ENCODE measurements around the gene TENT5C. TPM values are rescaled to one million over a fixed set of nuclear protein-coding genes. Genes with fewer than 3 reads are reported as not detected.
A peak's percentile ranks its signal among the peaks of the same experiment; 100 is the strongest.

TENT5C gene
- total RNA-seq, 1 experiment from 2014 or later, result 1.4 TPM

GRCh38 chr1:117662667-117663066, 56.8 kb downstream of the TENT5C start:
- peaks cover 12% of the 10 kb centered on the region for H3K36me3 Mint-ChIP-seq
- no peaks in the 10 kb centered on the region for H3K27me3 Mint-ChIP-seq (ENCODE audit: low read depth)
- H3K27ac Mint-ChIP-seq, result no peak overlapping the region; the same call in 1 of the 2 replicates
- peak; percentile 94 for ATAC-seq
- no peak for DNase-seq (ENCODE audit: low spot score)
- no peak for TF ChIP-seq E2F4 (CRISPR knock-in tag; IDR thresholded peaks at IDR 0.05; ENCODE audit: borderline replicate concordance, low read depth)
- TF ChIP-seq FOXK1 (CRISPR knock-in tag; IDR thresholded peaks at IDR 0.05), result no peak
- no peak for TF ChIP-seq CBFB (CRISPR knock-in tag; IDR thresholded peaks at IDR 0.05; ENCODE audit: low read depth)
- TF ChIP-seq NR3C1 (CRISPR knock-in tag; conservative IDR thresholded peaks at IDR 0.05; ENCODE audit: low read depth), result no peak
- no peak for TF ChIP-seq ZNF416 (CRISPR knock-in tag; IDR thresholded peaks at IDR 0.05)
- no peak for TF ChIP-seq CTCF (IDR thresholded peaks at IDR 0.05)
- no peak for TF ChIP-seq RORB (CRISPR knock-in tag; IDR thresholded peaks at IDR 0.05)
- no peak for TF ChIP-seq NR2C2 (CRISPR knock-in tag; IDR thresholded peaks at IDR 0.05)
- no peak for TF ChIP-seq TCF7 (CRISPR knock-in tag; IDR thresholded peaks at IDR 0.05; ENCODE audit: low read depth)
- TF ChIP-seq NFYB (CRISPR knock-in tag; conservative IDR thresholded peaks at IDR 0.05; ENCODE audit: low read depth), result no peak
- TF ChIP-seq ZNF232 (CRISPR knock-in tag; IDR thresholded peaks at IDR 0.05), result no peak
- no peak for TF ChIP-seq ZNF423 (CRISPR knock-in tag; IDR thresholded peaks at IDR 0.05)
- no peak for TF ChIP-seq IRF2 (CRISPR knock-in tag; IDR thresholded peaks at IDR 0.05; ENCODE audit: borderline replicate concordance, low read depth)
- no peak for TF ChIP-seq ATF1 (CRISPR knock-in tag; IDR thresholded peaks at IDR 0.05)
- no peak for TF ChIP-seq TEAD4 (CRISPR knock-in tag; IDR thresholded peaks at IDR 0.05)
- no peak for TF ChIP-seq PREB (CRISPR knock-in tag; IDR thresholded peaks at IDR 0.05; ENCODE audit: borderline replicate concordance)
- TF ChIP-seq FOXP4 (CRISPR knock-in tag; IDR thresholded peaks at IDR 0.05), result no peak
- no peak for TF ChIP-seq HMGA2 (CRISPR knock-in tag; IDR thresholded peaks at IDR 0.05)
- H3K4me1 Mint-ChIP-seq, result peaks cover 36% of the 10 kb centered on the region
- ChIA-PET CTCF (interaction anchor here (0.7 to 2.3 kb wide), 3 partner anchors 11 to 125 kb away, joined by 3 to 6 read pairs (median 3); no protein-coding TSS in a partner anchor), POLR2A (no interaction called here)
- H3K9me3 Mint-ChIP-seq, result peaks cover 26% of the 10 kb centered on the region
- no peak overlapping the region for H3K4me3 Mint-ChIP-seq

GRCh38 chr1:117663156-117663902, 57.5 kb downstream of the TENT5C start:
- DNase-seq (ENCODE audit: low spot score) (no peak), ATAC-seq (no peak; the same call in 1 of the 2 replicates)
- CTCF ChIA-PET, result interaction anchor here (1.3 to 2.3 kb wide), 2 partner anchors 11 to 91 kb away, joined by 3 to 6 read pairs; no protein-coding TSS in a partner anchor
- Mint-ChIP-seq H3K4me1 (peaks cover 36% of the 10 kb centered on the region), H3K27me3 (ENCODE audit: low read depth) (no peaks in the 10 kb centered on the region), H3K27ac (no peak overlapping the region), H3K4me3 (no peak overlapping the region), H3K9me3 (peaks cover 26% of the 10 kb centered on the region), H3K36me3 (peaks cover 12% of the 10 kb centered on the region)
- POLR2A ChIA-PET, result no interaction called here
- TF ChIP-seq E2F5 (CRISPR knock-in tag; IDR thresholded peaks at IDR 0.05), result no peak
- TF ChIP-seq ELF4 (CRISPR knock-in tag; IDR thresholded peaks at IDR 0.05; ENCODE audit: low read depth), result no peak
- TF ChIP-seq KAT7 (CRISPR knock-in tag; IDR thresholded peaks at IDR 0.05; ENCODE audit: borderline replicate concordance), result no peak
- TF ChIP-seq SOX15 (CRISPR knock-in tag; IDR thresholded peaks at IDR 0.05), result no peak
- TF ChIP-seq CTCF (IDR thresholded peaks at IDR 0.05), result no peak
- no peak for TF ChIP-seq ETV6 (CRISPR knock-in tag; IDR thresholded peaks at IDR 0.05)
- TF ChIP-seq ZNF423 (CRISPR knock-in tag; IDR thresholded peaks at IDR 0.05), result no peak
- TF ChIP-seq NFATC4 (CRISPR knock-in tag; IDR thresholded peaks at IDR 0.05), result no peak
- TF ChIP-seq ESRRA (CRISPR knock-in tag; IDR thresholded peaks at IDR 0.05; ENCODE audit: borderline replicate concordance), result no peak
- no peak for TF ChIP-seq TEAD4 (CRISPR knock-in tag; IDR thresholded peaks at IDR 0.05)
- no peak for TF ChIP-seq ZMAT4 (CRISPR knock-in tag; IDR thresholded peaks at IDR 0.05)
